GM18870 (cell line): ENCODE measurements around the gene CA4.

Experiments used
- ATAC-seq: cut with Tn5 transposase; IDR thresholded peaks from one replicate; pipeline ENCODE4 v1.9.1; 2021; ENCODE audit warnings: moderate library complexity; ENCODE audit not compliant: unreplicated experiment

The CA4 gene

DNA sequence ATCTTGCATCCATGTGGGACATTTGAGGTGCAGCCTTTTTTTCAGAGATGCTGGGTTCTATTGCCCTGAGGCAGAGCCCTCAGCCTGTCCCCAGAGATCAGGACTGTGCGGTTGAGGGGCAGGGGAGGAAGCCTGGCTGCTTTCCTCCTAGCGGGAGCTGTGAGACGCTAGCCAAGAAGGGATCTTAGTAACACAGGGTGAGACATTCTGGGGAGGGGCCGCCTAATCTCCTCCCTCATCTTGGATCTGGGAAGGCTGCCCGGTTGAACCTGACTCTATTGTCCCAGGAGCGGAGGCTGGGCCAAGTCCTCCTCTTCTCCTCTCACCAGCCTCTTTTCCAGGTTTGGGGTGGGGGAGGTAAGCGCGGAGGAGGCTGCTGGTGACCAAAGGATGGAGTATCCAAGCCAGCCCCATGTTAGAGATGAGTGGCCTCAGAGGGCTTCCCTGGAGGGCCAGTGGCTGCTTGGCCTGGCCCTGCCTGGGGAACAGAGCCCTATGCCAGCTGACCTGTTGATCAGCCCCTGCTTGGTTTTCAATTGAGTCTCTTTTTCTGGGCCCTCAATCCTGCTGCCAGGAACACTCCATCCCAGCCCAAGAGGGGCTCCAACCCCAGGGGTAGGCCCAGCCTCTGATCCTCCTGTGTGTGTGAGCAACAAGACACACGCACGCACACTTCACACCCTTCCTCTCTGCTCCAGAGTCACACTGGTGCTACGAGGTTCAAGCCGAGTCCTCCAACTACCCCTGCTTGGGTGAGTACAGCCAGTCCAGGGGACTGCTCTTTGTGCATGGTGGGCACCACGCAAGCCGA is 5.0 kb downstream of the CA4 start:
- ATAC-seq: no peak

GRCh38 chr17:60155427-60155814 is 5.6 kb downstream of the CA4 start:
- no peak for ATAC-seq

DNA sequence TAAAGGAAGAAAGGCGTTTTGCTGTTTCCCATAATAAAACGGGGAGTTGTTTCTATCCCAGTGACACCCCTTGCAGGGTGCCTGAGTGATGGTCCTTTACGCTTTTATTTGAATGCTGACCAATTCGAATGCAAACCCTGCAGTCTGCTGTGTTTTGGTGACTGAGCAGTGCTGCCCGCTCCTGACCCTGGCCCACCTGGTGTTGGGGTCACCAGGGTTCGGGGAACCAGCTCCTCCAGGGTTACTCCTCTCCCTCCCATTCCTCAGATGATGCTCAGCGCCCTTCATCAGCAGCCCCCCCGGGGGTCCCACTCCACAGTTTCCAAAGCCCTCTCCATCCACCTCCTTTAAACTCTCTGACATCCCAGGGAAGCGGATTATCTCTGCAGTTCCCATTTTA is 6.0 kb downstream of the CA4 start:
- ATAC-seq: no peak

DNA sequence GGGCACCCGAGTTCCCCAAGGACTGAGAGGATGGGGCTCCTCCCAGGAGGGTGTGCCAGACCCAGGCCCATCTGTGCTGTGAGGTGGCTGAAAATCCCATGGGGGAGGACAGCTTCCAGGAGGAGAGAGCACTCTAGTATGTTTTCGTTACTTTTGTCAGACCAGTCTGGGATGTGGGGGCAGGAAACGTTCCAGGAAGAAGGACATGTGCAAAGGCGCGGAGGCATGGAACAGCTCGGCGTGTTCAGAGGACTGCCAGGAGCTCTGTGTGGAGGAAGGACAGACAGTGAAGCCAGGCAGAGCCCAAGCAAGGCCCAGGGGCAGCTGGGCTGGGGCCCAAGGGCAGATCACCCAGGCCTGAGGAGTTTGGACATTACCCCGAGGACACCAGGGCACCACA is 7.0 kb downstream of the CA4 start:
- no peak for ATAC-seq

DNA sequence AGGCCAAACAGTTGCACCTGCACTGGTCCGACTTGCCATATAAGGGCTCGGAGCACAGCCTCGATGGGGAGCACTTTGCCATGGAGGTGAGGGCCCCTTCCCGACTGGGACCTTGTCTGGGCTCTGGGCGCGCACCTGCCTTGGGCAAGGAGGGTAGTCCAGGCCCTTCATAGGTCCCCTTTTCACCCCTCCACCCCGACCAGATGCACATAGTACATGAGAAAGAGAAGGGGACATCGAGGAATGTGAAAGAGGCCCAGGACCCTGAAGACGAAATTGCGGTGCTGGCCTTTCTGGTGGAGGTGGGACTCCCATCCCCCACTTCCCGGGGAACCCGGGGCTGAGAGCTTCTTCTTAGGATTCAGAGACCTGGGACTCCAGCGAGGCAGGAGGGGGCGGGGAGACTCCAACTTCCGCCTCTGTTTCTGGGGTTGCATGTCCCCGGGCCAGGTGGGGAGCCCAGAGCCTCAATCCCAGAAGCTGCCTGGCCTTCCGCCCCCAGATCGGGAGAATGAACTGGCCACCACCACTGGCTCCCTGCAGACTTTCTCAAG is 7.8 kb downstream of the CA4 start:
- no peak for ATAC-seq

- ATAC-seq: no peak
These were observed 9.1 kb downstream of the CA4 start for GRCh38 chr17:60158751-60159478.

DNA sequence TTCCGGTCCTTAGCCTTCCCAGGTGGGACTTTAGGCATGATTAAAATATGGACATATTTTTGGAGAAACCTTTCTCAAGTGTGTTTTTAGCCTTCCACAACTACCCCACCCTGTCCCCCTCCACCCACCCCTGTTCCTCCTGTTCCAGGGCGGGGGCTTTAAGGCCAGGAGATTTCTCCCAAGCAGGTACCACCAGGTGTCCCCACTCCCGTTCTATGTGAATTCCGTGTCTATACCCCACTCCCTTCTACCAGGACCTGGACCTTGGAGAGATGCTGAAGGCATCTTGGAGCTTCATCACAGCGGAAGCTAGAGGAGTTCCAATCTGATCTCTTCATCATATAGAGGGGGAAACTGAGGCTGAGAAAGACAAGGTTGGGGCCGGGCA is 9.7 kb downstream of the CA4 start:
- no peak for ATAC-seq

DNA sequence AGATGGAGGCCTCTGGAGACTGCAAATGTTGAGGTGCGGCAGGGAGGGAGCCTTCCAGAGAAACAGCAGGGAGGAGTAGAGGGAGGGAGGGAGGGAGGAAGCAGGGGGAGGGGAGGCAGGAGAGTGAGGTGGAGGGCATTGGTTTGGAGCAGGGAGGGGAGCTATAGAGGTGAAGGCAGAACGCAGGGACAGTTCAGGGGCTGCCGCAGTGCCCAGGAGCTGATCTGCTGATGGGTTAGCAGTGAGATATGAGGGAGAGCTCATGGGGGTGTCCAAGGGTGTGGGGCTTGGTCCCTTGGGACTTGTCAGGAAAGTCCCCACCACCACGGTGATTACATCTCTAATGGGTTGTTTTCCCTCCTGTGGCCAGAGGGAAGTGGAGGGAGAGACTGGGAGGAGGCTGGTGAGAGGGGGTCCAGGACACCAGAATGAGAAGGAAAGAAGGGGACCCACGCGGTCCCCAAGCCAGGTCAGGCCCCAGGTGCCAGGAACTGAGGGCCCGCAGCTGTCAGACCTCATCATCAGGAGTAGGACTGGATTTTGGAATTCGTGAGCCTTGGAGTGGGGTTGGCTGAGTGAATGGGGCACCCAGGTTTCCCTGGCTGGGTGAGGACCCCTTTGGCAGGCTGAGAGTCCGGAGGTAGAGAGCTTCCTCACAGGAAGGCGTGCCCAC is 11.2 kb downstream of the CA4 start:
- ATAC-seq: no peak

GRCh38 chr17:60161598-60162330 is 12.0 kb downstream of the CA4 start:
- no peak for ATAC-seq

GRCh38 chr17:60163108-60163784 is 13.5 kb downstream of the CA4 start:
- no peak for ATAC-seq

- no peak for ATAC-seq
These were observed 14.4 kb downstream of the CA4 start for GRCh38 chr17:60164164-60164563.

DNA sequence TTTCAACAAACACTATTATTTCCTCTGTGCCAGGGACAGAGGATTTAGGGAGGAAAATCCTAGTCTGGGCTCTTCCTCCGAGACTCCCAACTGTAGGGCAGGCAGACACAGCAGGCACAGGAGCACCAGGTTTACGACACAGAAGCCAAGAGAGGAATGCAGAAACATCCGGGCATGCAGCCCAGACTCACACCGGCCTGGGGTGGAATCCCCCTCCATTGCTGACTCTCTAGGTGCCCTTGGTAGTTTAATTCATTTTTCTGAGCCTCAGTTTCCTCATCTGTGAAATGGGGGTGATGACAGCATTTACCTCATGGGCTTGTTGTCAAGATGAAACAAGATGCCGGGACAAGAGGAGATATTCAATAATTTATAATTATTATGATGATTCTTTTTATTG is 14.9 kb downstream of the CA4 start:
- no peak for ATAC-seq

DNA sequence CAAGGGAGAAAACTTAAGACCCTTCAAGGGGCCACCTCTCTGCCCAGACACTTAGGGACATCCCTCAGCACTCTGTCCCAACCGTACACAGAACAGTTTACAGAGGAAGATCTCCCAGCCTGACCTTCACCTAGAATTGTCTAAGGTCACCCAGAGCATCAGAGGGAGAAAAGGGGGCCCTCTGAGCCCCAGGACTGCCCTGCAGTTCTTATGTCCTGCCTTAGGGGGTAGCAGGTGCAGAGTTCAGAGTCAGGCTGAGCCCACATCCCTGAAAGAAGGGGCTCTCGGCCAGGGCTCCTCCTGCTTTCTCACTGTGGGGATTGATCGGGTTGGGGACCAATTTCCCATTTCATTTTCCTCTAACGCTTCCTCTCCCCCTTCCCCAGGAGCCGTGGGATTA is 15.4 kb downstream of the CA4 start:
- ATAC-seq: no peak

DNA sequence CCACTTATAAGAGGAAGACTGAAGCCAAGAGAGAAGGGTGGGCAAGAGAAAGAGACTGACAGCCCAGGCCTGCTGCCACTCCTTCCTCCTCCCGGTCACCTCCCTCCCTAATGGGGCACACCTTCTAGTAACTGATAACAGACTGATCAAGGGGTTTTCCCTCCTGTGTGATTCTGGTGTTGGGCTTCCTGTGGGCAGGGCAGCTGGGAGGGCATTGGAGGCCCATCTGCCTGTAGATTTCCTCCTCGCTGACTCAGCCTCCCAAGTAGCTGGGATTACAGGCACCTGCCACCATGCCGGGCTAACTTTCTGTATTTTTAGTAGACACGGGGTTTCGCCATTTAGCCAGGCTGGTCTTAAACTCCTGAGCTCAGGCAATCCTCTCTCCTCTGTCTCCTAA is 16.2 kb downstream of the CA4 start:
- no peak for ATAC-seq

GRCh38 chr17:60167065-60167741 is 17.4 kb downstream of the CA4 start:
- ATAC-seq: no peak

DNA sequence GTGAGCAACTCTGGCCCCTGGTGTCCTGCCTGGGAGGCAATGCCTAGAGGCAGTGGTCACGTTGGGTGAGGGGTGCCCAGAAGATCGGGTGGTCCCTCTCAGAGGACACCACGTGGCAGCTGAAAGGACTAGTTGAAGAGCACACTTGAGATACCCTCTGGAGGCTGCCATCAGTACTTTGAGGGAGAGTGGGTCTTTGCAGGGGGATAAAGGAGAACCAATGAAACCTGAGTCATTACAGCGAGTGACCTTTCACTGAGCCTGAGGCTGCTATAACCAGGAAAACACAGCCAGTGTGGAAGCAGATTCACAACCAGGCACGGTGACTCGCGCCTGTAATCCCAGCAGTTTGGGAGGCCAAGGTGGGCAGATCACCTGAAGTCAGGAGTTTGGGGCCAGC is 18.9 kb downstream of the CA4 start:
- ATAC-seq: no peak

- no peak for ATAC-seq
These were observed 20.4 kb downstream of the CA4 start for GRCh38 chr17:60169921-60170817.

- no peak for ATAC-seq
These were observed 21.3 kb downstream of the CA4 start for GRCh38 chr17:60170835-60171752.
